HG03025 (cell line): ENCODE measurements around the gene NPHP3.
"Not testable (repeated sequence)": the region's sequence is repeated elsewhere in the genome, so short reads cannot be mapped to it uniquely, and the experiment has no call there.

ENCODE experiments used
- ATAC-seq: cut with Tn5 transposase; IDR thresholded peaks from one replicate; pipeline ENCODE4 v1.9.1; 2021; ENCODE audit warnings: mild to moderate bottlenecking, moderate library complexity; ENCODE audit not compliant: unreplicated experiment, low FRiP score

NPHP3 gene

DNA sequence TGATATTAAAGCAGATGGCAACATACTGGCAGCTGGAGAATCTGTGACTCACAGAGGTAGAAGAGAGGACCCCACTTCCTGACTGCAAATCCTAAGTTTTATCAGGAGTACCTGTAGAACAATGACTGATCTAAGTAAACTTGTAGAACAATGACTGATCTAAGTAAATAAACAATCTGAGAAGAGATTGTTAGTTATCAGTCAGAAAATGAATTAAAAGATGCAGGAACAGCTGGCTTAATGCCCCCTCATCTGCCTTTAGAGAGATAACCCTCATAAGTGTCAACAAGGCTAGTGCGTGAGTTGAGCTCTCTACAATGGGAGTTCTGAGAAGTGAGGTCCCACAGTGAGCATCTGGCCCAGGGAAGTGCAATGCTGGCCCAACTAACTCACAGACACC is 77.2 kb downstream of the NPHP3 start:
- ATAC-seq, result no peak

DNA sequence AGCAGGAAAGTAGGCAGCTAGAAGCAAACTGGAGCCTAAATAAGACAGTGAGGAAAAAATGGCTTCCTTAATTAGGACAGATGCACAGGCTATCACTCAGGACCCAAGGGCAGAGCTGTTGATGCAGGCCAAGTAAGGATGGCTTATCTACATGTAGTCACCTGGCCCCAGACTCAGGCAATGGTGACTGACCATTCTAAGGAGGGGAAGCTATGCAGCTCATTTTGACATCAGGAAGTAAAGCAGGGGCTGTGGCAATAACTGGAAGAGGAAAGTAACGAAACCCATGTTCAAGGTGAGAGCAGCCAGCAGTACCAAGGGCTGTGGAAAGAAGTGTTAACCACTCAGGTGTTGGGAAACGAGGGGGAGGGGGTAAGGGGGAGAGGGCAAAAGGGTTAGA is 78.8 kb downstream of the NPHP3 start:
- ATAC-seq, result no peak

DNA sequence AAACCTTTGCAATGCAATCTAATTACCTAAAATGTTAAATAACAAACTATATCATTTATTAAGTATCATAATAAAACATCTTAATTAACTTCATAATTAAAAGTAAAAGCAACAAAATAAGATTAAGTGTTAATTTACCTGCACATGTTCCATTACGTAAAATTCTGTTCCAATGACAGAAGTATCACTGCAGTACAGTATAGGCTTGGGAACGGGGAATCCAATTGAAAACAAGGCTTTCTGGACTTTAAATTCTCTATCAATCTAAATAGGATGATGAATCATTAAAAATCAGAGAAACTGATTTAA is 79.7 kb downstream of the NPHP3 start:
- ATAC-seq, result no peak

DNA sequence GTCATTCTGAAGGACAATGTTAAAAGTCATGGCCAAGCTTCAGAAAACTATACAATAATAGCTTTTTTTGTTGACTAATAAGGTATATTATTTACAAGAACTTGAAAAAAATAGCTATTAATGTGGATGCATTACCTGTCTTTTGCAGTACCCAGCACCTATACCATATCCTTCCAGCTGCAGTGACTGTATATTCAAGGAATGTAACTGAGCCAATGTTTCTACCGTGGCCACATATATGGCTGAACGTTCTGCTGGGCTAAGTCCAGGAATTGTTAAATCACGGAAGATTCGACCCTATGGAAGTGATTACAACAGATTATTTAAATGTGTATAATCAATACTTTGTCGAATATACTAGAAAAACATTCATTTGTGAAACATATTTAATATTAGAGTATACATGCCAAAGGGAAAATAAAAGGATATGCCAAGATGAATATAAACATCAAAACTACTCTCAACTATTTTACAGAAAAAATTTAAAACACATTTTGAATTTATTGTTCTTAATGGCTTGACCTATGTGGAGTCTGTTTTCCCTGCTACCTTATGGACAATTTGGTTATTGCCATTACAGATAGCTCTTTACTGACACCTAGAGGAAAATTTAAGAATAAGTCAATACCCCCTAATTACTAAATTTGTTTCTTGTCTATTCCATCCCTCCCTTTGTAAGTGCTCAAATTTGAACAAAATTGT is 80.2 kb downstream of the NPHP3 start:
- no peak for ATAC-seq

DNA sequence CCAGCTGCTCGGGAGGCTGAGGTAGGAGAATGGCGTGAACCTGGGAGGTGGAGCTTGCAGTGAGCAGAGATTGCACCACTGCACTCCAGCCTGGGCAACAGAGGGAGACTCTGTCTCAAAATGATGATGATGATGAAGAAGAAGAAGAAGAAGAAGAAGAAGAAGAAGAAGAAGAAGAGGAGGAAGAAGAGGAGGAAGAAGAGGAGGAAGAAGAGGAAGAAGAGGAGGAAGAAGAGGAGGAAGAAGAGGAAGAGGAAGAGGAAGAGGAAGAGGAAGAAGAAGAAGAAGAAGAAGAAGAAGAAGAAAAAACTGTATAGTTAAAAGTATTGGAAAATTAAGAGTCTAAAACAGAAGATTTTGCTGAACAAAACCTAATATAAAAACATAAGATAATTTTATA is 80.8 kb downstream of the NPHP3 start:
- ATAC-seq, result not testable (repeated sequence)

DNA sequence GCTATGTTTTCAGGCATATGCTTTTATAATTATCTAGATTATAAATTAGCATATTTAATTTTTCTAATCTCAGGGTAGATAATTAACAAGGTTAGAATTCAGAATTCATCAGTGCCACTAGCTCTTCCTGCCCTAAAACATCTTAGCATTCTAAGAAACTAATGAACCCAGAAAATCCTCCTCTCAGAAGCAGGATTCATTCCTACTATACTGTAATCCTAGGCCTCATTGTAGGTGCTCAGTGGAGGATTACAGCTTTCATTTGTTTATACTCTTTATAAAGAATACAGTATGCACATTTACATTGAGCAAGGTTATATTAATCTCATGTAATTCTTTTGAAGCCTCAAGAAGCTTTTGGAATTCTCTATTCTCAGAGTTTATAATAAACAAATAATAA is 83.5 kb downstream of the NPHP3 start:
- ATAC-seq, result no peak

DNA sequence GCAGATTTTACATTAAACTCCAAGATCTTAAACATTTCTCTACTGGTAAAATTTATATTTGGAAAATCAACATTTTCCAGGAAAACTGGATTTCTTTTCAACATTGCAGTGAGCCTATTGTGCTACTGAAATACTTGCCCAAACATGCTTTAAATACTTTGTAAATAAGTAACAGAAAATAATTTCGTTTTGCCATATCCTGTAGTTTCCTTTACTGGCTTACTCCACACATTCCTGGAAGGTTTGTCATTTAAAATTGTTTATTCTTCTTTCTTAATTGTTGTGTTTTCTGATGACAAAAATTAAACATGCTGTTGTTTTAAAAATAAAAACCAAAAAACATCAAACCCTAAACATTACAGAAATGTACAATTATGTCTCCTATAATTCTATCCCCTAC is 84.6 kb downstream of the NPHP3 start:
- ATAC-seq, result no peak

DNA sequence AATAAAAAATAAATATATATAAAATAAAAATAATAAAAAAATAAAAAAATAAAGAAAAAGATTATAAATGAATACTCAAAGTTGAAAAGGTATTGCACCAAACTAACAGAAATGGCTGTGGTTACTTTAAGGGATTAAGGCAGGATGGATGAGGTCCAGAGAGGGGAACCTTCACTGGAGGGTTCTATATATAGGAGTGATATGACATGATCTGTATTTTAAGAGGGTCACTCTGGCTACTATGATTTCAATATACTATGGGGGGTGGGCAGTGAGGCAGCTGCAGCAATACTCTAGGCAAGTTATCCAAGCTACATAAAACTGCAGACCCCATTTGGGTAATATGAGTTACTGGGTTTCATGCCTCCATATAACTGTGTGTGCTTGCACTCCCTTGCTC is 87.2 kb downstream of the NPHP3 start:
- no peak for ATAC-seq
